ENCODE results near the gene DDX53.

The DDX53 gene

GRCh38 chrX:22968494-22968893 lies 31.3 kb upstream of the DDX53 start:
- DNase-seq (ENCODE audit: low read depth): no peak
- in situ Hi-C loops (cut with HindIII; ENCODE audit: low sequenced_read_pairs): no loop called here
- no peak for TF ChIP-seq CTCF (IDR thresholded peaks at IDR 0.05; ENCODE audit: low read depth, low read length, missing control alignments)
- H3K4me3 ChIP-seq (ENCODE audit: low read depth, low read length): no peak overlapping the region

- no peak overlapping the region for H3K4me3 ChIP-seq (ENCODE audit: low read depth, low read length)
- no peak for TF ChIP-seq CTCF (IDR thresholded peaks at IDR 0.05; ENCODE audit: low read depth, low read length, missing control alignments)
- in situ Hi-C loops (cut with HindIII; ENCODE audit: low sequenced_read_pairs): no loop called here
- DNase-seq (ENCODE audit: low read depth): no peak
Observed at GRCh38 chrX:22969411-22969810, 30.3 kb upstream of the DDX53 start.

- no peak for DNase-seq (ENCODE audit: low read depth)
- no peak overlapping the region for H3K4me3 ChIP-seq (ENCODE audit: low read depth, low read length)
- TF ChIP-seq CTCF (IDR thresholded peaks at IDR 0.05; ENCODE audit: low read depth, low read length, missing control alignments): no peak
- in situ Hi-C loops (cut with HindIII; ENCODE audit: low sequenced_read_pairs): no loop called here
Observed at GRCh38 chrX:22970861-22971260, 28.9 kb upstream of the DDX53 start.

GRCh38 chrX:22974616-22975015 lies 25.1 kb upstream of the DDX53 start:
- H3K4me3 ChIP-seq (ENCODE audit: low read depth, low read length): no peak overlapping the region
- no peak for DNase-seq (ENCODE audit: low read depth)
- in situ Hi-C loops (cut with HindIII; ENCODE audit: low sequenced_read_pairs): no loop called here
- no peak for TF ChIP-seq CTCF (IDR thresholded peaks at IDR 0.05; ENCODE audit: low read depth, low read length, missing control alignments)

GRCh38 chrX:22975786-22976185 lies 24.0 kb upstream of the DDX53 start:
- no peak for DNase-seq (ENCODE audit: low read depth)
- TF ChIP-seq CTCF (IDR thresholded peaks at IDR 0.05; ENCODE audit: low read depth, low read length, missing control alignments): no peak
- H3K4me3 ChIP-seq (ENCODE audit: low read depth, low read length): no peak overlapping the region
- in situ Hi-C loops (cut with HindIII; ENCODE audit: low sequenced_read_pairs): no loop called here

- DNase-seq (ENCODE audit: low read depth): no peak
- in situ Hi-C loops (cut with HindIII; ENCODE audit: low sequenced_read_pairs): no loop called here
- TF ChIP-seq CTCF (IDR thresholded peaks at IDR 0.05; ENCODE audit: low read depth, low read length, missing control alignments): no peak
- no peak overlapping the region for H3K4me3 ChIP-seq (ENCODE audit: low read depth, low read length)
Observed at GRCh38 chrX:22985958-22986357, 13.8 kb upstream of the DDX53 start.

GRCh38 chrX:22987452-22987851 lies 12.3 kb upstream of the DDX53 start:
- no peak for DNase-seq (ENCODE audit: low read depth)
- TF ChIP-seq CTCF (IDR thresholded peaks at IDR 0.05; ENCODE audit: low read depth, low read length, missing control alignments): no peak
- in situ Hi-C loops (cut with HindIII; ENCODE audit: low sequenced_read_pairs): no loop called here
- no peak overlapping the region for H3K4me3 ChIP-seq (ENCODE audit: low read depth, low read length)
